GM12892 (cell line): ENCODE measurements around the gene DAZAP2.
A peak's percentile ranks its signal among the peaks of the same experiment; 100 is the strongest.

Source experiments
- DNase-seq: peaks from one replicate; pipeline ENCODE4 v3.0.0; 2011; ENCODE audit not compliant: insufficient read length
- FAIRE-seq: peaks from 2 replicates; lab custom pipeline; 2011; peaks lifted over from hg19 to GRCh38; lab: Jason Lieb, UNC
- POLR2A ChIP-seq: IDR thresholded peaks from 2 replicates; pipeline ENCODE4 v1.6.1; 2011; ENCODE audit warnings: low read depth, low read length, control low read depth
- POLR2AphosphoS5 ChIP-seq: IDR thresholded peaks from 2 replicates; pipeline ENCODE4 v1.6.1; 2011; ENCODE audit warnings: low read depth, low read length, control low read depth
- TAF1 ChIP-seq: IDR thresholded peaks from 2 replicates; pipeline ENCODE4 v1.6.1; 2011; ENCODE audit warnings: low read depth, mild to moderate bottlenecking, control low read depth, low read length, borderline replicate concordance

The DAZAP2 gene

DNA sequence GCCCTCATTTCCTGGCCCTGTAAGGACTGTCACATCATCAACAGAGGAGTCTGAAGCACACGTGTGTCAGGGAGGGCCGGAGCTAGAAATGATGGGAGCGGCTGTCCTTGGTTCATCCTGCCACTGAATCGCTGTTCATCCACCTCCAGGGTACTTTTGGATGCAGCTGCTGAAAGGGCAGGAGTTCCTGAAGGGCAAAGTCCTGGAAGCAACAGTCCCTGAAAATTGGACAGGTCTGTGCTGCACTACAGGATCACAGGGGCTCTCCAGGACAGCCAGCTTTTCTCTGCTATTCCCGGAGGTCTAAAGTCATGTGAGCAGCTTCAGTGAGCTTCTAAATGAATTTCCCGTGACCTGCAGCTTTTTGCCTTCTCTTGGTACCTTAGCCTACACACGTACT, 38.5 kb upstream of the DAZAP2 start:
- DNase-seq: no peak
- TF ChIP-seq POLR2AphosphoS5 (no peak), TAF1 (no peak), POLR2A (no peak)
- FAIRE-seq: no peak

DNA sequence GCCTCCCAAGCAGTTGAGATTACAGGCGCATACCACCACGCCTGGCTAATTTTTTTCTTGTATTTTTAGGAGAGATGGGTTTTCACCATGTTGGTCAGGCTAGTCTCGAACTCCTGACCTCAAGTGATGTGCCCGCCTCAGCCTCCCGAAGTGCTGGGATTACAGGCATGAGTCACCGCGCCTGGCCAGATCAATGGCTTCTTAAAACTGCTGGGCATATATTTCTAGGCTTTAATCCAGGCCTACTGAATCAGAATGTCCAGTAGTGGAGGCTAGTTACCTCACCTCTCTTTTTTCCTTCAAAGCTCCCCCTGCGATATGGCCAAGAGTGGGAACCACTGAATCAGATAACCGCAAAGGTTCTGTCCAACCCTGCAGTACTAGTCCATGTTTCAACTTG, 37.8 kb upstream of the DAZAP2 start:
- TF ChIP-seq POLR2A (no peak), TAF1 (no peak), POLR2AphosphoS5 (no peak)
- FAIRE-seq (no peak), DNase-seq (no peak)

DNA sequence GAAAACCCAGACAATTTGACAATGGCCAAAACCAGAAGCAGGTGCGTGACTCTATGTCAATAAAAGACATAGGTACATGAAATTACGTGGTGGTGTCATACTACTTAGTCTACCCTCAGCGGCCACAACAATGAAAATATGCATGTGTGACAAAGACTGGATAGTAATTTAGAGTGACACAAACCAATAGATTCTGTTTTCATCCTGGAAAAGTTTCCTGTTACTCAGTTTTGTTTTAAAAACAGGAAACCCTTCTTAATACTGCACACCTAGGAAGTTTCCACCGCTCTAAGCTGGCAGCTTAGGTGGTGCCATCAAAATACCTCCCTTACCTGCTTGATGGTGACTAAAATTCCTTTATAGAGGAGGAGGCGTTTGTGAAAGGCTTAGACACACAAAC, 35.9 kb upstream of the DAZAP2 start:
- no peak for DNase-seq
- FAIRE-seq: no peak
- TF ChIP-seq POLR2AphosphoS5: no peak
- TF ChIP-seq POLR2A: no peak
- no peak for TF ChIP-seq TAF1

DNA sequence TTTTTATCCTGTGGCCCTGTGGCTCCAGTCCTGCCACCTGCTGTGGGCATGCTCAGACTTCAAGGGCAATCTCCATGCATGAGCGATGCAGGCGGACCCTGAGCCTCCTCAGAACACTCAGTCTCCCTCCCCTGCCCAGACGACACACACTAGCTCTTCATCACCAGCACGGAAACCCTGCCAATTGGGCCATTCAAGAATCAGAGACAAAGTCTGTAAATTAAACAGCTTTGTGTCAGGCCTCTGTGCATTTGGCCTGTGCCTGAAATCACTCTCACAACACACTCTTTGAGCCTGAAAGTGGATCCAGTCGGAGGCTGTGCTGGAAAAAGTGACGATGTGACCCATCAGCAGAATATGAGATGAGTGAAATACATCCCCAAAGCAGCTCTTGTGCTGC, 33.3 kb upstream of the DAZAP2 start:
- TF ChIP-seq POLR2AphosphoS5 (no peak), TAF1 (no peak), POLR2A (no peak)
- DNase-seq: no peak
- no peak for FAIRE-seq

- DNase-seq: no peak
- TF ChIP-seq POLR2AphosphoS5 (no peak), POLR2A (no peak), TAF1 (no peak)
- no peak for FAIRE-seq
Observed at GRCh38 chr12:51208016-51208660, 30.5 kb upstream of the DAZAP2 start.

GRCh38 chr12:51209259-51209658, 29.4 kb upstream of the DAZAP2 start:
- no peak for FAIRE-seq
- TF ChIP-seq TAF1: no peak
- no peak for TF ChIP-seq POLR2AphosphoS5
- DNase-seq: no peak

DNA sequence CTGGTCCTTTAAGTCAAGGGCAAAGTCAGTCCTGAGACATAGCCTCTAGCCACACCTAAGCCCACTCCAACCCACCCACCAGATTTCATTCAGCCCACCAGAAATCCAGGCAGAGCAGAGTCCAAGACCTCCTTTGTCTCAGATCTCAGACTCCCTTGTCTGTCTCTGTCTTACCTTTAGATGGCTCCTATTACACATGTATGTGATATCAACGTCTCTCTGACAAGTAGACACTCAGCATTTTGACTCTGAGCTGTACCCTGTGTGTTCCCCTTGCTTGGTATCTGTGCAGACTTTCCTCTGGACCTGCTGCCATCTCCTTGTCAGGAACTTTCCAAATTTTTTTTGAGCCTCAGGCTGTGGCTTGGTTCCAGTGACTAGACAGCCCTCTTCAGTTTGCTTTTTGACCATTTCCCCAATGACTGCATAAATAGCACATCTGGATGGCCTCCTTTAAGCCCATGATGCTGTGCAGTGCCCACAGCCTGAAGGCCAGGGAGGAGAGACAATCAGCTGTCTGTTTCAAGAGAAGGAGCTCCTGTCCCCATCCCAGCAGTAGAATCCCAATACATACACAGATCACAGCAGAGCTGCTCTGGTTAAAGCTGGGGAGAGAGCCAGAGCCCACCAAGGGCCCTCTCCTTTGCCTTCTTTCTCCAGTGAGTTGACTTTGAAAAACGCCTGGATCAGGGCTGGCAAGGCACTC, 27.8 kb upstream of the DAZAP2 start:
- TF ChIP-seq POLR2A: no peak
- TF ChIP-seq POLR2AphosphoS5: no peak
- TF ChIP-seq TAF1: no peak
- FAIRE-seq (no peak), DNase-seq (no peak)

GRCh38 chr12:51214895-51215294, 23.7 kb upstream of the DAZAP2 start:
- no peak for FAIRE-seq
- no peak for TF ChIP-seq POLR2AphosphoS5
- TF ChIP-seq POLR2A: no peak
- TF ChIP-seq TAF1: no peak
- no peak for DNase-seq

DNA sequence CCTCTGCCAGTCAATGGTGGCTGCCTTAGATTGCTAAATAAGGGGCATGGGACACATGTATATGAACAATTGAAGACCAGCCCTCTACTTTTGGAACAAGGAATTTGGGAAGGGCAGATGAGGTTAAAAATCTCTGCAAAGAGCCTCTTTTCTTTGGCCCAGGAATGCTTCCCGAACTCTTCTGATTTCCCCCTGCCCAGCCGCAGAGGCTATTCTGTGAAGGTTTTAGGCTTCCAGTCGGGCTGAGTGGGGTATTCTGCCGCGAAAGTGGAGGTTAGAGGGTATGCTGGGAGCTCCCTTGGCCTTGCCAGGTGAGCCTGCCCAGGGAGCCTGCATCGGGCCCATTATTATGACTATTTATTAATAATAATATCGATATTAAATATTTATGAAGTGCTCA, 22.0 kb upstream of the DAZAP2 start:
- TF ChIP-seq POLR2A (no peak), POLR2AphosphoS5 (no peak), TAF1 (no peak)
- DNase-seq (no peak), FAIRE-seq (no peak)

DNA sequence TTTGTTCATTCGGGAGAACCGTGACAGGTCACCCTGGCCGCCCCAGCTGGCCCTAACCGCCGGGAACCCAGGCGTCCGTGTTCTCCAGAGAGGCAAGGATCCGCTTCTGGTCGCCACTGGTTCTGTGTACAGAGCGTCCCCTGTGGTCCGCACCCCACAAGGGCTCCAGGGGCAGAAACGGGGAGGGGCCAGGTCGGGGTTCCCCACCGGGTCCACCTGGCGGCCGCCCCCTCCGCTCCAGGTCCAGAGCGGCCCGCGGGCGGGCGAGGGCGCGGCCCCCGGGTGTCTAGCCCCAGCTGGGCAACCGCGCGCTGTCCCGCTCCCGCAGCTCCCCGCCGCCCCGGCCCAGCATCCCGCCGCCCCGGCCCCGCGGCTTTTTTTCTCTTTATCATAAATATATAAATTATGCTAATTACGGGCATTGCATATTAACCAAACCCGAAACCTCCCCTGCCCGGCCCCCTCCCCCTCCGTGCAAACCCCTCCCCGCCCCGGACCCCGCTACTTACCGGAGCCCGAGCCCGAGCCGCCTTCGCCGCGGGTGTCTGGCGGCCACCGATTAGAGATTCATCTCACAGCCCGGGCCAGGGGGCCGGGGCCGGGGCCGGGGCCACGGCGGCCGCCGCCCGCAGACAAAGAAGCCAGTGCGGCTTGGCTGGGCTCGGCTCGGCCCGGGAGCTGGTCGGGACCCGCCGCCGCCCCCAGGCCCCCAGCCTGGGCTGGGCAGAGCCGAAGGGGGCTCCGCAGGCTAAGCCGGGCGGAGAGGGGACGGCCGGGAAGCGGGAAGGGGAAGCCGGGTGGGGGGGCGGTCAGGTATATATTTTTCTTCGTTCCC, 21.3 kb upstream of the DAZAP2 start:
- TF ChIP-seq POLR2A: peak; percentile 36; the same call in 1 of the 2 replicates
- TF ChIP-seq TAF1: no peak
- TF ChIP-seq POLR2AphosphoS5: no peak
- FAIRE-seq: no peak

GRCh38 chr12:51217968-51218606, 20.5 kb upstream of the DAZAP2 start, which contains the start of gene POU6F1:
TSS of gene POU6F1 (minus strand) at chr12:51218062. CDS start at chr12:51206836, 11,226 bp downstream.
- TF ChIP-seq POLR2AphosphoS5: peak; percentile 58
- peak; percentile 39; the same call in 1 of the 2 replicates for TF ChIP-seq TAF1
- TF ChIP-seq POLR2A: peak; percentile 60
- DNase-seq (peak; percentile 87), FAIRE-seq (peak; percentile 38)

More for the DNA sequence above, 21.3 kb upstream of the DAZAP2 start:
- DNase-seq: peak; percentile 75
